ENCODE results near the gene USPL1.

USPL1 gene

GRCh38 chr13:30697177-30697953 is 79.6 kb downstream of the USPL1 start:
- no peak for DNase-seq (ENCODE audit: low spot score)

- no peak for DNase-seq (ENCODE audit: low spot score)
Observed at GRCh38 chr13:30697996-30698401, 80.3 kb downstream of the USPL1 start.

- no peak for DNase-seq (ENCODE audit: low spot score)
Observed at GRCh38 chr13:30698488-30699005, 80.8 kb downstream of the USPL1 start.

GRCh38 chr13:30700364-30700763 is 82.6 kb downstream of the USPL1 start:
- DNase-seq (ENCODE audit: low spot score), result no peak

- no peak for DNase-seq (ENCODE audit: low spot score)
Observed at GRCh38 chr13:30702006-30702405, 84.3 kb downstream of the USPL1 start.

- DNase-seq (ENCODE audit: low spot score), result no peak
Observed at GRCh38 chr13:30704596-30704995, 86.9 kb downstream of the USPL1 start.

- DNase-seq (ENCODE audit: low spot score), result no peak
Observed at GRCh38 chr13:30705680-30706079, 88.0 kb downstream of the USPL1 start.

GRCh38 chr13:30708541-30708940 is 90.8 kb downstream of the USPL1 start:
- DNase-seq (ENCODE audit: low spot score), result no peak

All from activated CD4-positive, alpha-beta T cell treated with anti-CD3 and anti-CD28 coated beads, Interleukin-2, Interleukin-4, amounts not matched to agents 100 ng/mL and 50 ng/mL, durations not matched to agents 16 hours and 8 hours (primary cell).